IPS-15b (cell line): ENCODE results near the gene DIPK1B.
"Not testable (repeated sequence)": the region's sequence is repeated elsewhere in the genome, so short reads cannot be mapped to it uniquely, and the experiment has no call there.

ENCODE experiments used
- H3K27me3 ChIP-seq: one replicate; pipeline ENCODE4 v1.6.1; 2013; ENCODE audit warnings: low read length; ENCODE audit not compliant: control insufficient read depth, insufficient read depth
- H3K36me3 ChIP-seq: one replicate; pipeline ENCODE4 v1.6.1; 2013; ENCODE audit warnings: low read length; ENCODE audit not compliant: control insufficient read depth, insufficient read depth
- H3K4me1 ChIP-seq: one replicate; pipeline ENCODE4 v1.6.1; 2013; ENCODE audit warnings: mild to moderate bottlenecking, low read length; ENCODE audit not compliant: control insufficient read depth, insufficient read depth
- H3K4me3 ChIP-seq: one replicate; pipeline ENCODE4 v1.5.1; 2013; ENCODE audit warnings: low read depth, low read length
- H3K9ac ChIP-seq: one replicate; pipeline ENCODE4 v1.6.1; 2013; ENCODE audit warnings: low read depth, mild to moderate bottlenecking, low read length
- H3K9me3 ChIP-seq: one replicate; pipeline ENCODE4 v1.6.1; 2013; ENCODE audit warnings: mild to moderate bottlenecking, low read length; ENCODE audit not compliant: control insufficient read depth, insufficient read depth

DIPK1B gene

DNA sequence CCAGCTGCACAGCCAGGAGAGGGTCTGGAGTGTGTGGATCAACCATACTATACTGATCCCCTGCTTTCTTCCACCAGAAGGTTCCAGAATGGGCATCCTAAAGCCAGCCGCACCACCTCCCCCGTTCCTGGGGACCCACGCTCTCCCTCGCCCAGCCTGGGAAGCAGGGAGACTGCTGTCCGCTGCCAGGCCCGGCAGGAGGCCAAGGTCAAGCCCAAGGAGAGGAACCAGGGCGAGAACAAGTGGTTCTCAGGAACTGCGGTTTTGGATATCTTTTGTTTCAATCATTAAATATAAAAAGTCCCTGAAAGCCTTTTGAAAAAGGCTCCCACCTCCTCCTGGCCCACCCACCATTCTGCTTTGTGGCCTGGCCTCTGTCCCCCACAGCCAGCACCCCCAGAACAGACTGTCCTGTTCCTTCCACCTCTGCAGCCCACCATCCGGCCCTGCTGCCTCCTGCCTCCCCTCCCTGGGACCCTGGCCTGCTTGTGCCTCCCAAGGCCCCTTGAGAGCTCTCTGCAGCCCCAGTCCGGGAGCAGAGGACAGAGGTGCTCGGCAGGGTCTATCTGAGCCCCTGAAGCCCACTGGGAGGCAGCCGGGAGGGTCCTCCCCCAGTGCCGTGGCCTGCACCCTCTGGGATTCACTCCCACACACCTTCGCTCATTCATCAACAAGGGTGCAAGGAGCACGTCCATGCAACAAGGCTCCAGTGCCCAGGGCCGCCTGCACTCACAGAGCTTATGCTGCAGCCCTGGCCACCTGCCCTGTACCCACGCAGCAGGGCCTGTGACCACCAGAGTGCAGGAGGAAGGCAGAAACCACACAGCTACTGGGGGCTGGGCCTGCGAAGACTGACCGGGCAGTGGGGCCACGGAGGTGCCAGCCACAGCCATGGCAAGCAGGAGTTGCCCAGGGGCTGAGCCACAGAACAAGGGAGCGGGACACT lies 36.6 kb downstream of the DIPK1B start:
- H3K9ac ChIP-seq = no peak overlapping the region
- H3K36me3 ChIP-seq = no peaks in the 10 kb centered on the region
- no peaks in the 10 kb centered on the region for H3K9me3 ChIP-seq
- H3K4me3 ChIP-seq = no peak overlapping the region
- no peaks in the 10 kb centered on the region for H3K4me1 ChIP-seq
- H3K27me3 ChIP-seq = no peaks in the 10 kb centered on the region

DNA sequence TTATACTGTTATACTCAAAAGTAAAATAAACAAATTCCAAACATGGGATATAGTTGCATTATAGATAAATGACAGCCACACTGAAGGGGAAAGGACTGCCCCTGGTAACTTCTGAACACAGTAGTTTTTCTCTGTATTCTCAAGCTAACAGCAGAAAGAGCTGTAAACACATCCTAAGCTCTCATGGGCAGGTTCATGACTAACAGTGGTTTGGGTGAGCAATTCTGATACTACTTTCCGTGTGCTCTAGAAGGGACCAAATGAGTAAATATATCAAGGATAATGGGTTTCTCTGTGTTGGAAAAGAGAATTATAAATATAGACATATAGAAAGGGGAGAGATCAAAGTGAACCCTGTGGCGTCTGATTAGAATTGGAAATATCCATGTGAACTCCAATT lies 38.2 kb downstream of the DIPK1B start:
- H3K4me3 ChIP-seq = no peak overlapping the region
- no peaks in the 10 kb centered on the region for H3K36me3 ChIP-seq
- no peaks in the 10 kb centered on the region for H3K27me3 ChIP-seq
- H3K9ac ChIP-seq = no peak overlapping the region
- H3K9me3 ChIP-seq = no peaks in the 10 kb centered on the region
- H3K4me1 ChIP-seq = no peaks in the 10 kb centered on the region

DNA sequence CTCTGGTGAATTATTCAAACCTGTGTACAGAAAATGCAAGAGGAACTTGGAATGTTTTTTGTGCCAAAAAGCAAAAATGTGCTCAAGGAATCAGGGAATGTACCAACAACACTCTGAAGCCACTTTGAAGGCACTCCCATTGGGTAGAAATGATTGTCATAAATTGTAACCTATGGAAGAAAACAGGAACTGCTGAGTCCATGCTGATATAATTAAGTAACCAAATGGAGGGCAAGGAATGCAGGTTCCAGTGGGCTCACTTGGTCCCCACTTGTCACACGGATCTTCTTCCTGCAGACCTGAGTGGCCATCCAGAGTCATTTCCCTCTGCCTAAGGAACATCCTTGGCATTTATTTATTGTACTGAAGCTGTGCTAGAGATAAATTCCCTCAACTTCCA lies 38.9 kb downstream of the DIPK1B start:
- no peak overlapping the region for H3K9ac ChIP-seq
- H3K4me1 ChIP-seq = no peaks in the 10 kb centered on the region
- H3K36me3 ChIP-seq = no peaks in the 10 kb centered on the region
- H3K9me3 ChIP-seq = no peaks in the 10 kb centered on the region
- no peak overlapping the region for H3K4me3 ChIP-seq
- no peaks in the 10 kb centered on the region for H3K27me3 ChIP-seq

DNA sequence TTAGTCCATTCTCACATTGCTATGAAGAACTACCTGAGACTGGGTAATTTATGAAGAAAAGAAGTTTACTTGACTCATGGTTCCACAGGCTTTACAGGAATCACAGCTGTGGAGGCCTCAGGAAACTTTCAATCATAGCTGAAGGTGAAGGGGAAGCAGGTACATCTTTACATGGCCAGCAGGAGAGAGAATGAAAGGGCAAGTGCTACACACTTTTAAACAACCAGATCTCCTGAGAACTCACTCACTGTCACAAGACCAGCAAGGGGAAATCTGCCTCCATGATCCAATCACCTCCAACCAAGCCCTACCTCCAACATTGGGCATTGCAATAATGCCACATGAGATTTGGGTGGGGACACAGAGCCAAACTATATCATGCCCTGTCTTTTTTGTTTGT lies 39.4 kb downstream of the DIPK1B start:
- no peaks in the 10 kb centered on the region for H3K27me3 ChIP-seq
- H3K9me3 ChIP-seq = no peaks in the 10 kb centered on the region
- H3K4me3 ChIP-seq = no peak overlapping the region

DNA sequence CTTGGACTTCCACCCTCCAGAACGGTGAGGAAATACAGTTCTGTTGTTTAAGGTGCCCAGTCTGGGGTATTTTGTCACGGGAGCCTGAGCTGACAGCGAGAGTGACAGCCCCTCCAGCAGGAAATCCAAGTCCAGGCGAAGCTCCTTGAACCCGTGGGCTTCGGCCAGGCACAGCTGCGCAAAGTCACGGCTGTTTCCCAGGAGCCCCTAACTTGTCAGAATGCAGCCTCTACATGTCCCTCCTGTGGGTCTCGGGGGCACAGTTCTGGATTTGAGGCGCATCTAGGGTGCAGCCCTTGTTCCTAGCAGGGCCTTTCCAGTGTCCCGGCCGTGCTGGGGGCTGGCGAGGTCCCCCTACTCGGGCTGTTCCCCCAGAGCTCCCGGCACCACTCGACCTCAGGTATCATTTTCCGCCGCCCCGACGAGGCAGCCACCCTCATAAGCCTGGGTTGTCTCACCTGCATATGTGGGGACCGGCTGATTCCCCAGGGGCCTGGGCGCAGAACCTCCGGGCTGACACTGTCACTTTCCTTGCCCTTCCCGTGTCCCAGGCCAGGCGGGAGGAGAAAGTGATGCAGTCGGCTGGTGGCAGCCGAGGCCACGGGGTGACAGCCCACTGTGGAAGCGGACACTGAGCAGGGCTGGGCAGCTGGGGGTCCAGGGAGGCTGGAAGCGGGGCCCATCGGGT lies 41.1 kb downstream of the DIPK1B start:
- Histone ChIP-seq H3K4me3 (no peak overlapping the region), H3K9me3 (no peaks in the 10 kb centered on the region), H3K27me3 (no peaks in the 10 kb centered on the region), H3K36me3 (no peaks in the 10 kb centered on the region), H3K9ac (no peak overlapping the region), H3K4me1 (no peaks in the 10 kb centered on the region)

More for the DNA sequence above, 39.4 kb downstream of the DIPK1B start:
- Histone ChIP-seq H3K4me1 (no peaks in the 10 kb centered on the region), H3K36me3 (no peaks in the 10 kb centered on the region), H3K9ac (no peak overlapping the region)

DNA sequence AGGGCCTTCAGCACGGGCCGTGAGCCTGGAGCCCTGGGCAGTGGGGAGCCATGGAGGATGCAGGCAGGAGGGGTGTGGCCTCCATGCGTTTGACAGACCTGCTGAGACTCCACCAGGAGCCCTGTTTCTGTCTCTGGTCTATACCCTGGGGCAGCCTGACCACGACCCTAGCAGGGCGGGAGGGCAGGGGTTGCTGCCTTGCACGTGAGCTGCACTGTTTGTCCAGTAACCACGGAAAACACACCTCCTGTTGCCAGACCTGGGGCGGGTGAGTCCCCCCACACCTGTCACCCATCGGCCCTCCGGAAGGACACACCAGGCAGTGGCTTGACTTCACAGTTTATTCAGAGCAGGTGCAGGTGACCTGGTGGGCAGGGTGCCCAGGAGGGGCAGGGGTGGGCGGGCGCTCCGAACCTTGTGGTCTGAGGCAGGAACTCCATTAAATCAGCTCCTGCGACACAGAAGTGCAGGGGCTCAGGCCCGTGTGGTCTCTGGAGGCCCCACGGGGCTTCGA lies 41.7 kb downstream of the DIPK1B start:
- H3K4me3 ChIP-seq = no peak overlapping the region
- H3K27me3 ChIP-seq = no peaks in the 10 kb centered on the region
- H3K36me3 ChIP-seq = no peaks in the 10 kb centered on the region
- no peaks in the 10 kb centered on the region for H3K9me3 ChIP-seq
- no peak overlapping the region for H3K9ac ChIP-seq
- no peaks in the 10 kb centered on the region for H3K4me1 ChIP-seq

DNA sequence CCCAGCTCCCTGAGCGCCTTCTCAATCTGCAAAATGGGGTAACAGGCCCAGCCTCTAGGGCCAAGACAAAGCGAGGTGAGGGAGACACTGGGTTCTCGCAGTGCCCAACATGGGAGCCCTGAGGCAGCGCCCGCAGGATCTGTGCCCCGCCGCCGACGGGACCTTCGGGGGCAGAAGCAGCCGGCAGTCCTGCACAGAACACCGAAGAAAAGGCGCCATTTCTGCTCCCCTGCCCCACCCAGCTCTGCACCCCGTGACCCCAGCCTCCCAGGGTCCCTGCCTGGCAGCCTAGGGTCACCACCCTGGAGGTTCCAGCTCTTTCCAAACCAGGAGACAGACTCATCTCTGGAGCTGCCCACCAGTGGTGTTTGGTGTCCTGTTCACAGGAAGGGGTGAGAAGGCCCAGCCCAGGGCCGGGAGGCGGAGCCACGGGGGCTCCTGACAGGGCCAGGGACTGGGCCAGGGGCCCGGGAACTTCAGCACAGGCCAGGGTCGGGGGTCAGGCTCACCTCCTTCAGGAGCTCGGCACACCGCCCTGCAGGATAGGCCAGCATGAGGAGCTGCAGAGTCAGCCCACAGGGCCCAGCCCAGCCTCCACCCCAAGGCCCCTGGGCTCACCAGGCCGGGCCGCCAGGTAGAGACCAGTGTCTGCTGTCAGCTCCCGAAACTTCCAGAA lies 42.4 kb downstream of the DIPK1B start:
- Histone ChIP-seq H3K36me3 (no peaks in the 10 kb centered on the region), H3K4me1 (no peaks in the 10 kb centered on the region), H3K4me3 (no peak overlapping the region), H3K27me3 (no peaks in the 10 kb centered on the region), H3K9ac (no peak overlapping the region), H3K9me3 (no peaks in the 10 kb centered on the region)

DNA sequence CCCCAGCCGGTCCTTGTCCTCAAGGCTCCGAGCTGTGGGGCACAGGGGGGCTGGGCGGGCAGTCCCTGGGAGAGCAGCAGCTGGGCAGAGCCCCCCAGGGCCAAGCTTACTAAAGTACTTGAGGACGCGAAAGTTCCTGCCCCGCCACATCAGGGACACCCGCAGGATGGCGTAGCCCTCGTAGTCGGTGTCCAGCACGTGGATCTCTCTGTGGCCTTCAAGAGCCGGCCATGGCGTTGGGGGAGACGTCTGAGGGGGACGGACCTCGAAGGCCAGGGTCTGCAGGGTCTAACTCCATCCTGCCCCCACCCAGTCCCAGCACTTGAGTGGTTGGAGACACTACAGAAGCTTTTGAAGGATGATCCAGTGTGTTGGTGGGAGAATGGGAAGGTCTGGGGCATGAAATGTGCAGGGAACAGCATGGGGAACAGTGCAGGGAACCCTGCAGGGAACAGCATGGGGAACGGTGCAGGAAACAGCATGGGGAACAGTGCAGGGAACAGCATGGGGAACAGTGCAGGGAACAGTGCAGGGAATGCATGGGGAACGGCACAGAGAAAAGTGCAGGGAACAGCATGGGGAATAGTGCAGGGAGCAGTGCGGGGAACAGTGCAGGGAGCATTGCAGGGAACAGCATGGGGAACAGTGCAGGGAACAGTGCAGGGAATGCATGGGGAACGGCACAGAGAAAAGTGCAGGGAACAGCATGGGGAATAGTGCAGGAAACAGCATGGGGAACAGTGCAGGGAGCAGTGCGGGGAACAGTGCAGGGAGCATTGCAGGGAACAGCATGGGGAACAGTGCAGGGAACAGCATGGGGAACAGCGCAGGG lies 43.1 kb downstream of the DIPK1B start:
- not testable (repeated sequence) for H3K4me3 ChIP-seq, H3K36me3 ChIP-seq, H3K27me3 ChIP-seq, H3K9me3 ChIP-seq, H3K4me1 ChIP-seq, H3K9ac ChIP-seq

DNA sequence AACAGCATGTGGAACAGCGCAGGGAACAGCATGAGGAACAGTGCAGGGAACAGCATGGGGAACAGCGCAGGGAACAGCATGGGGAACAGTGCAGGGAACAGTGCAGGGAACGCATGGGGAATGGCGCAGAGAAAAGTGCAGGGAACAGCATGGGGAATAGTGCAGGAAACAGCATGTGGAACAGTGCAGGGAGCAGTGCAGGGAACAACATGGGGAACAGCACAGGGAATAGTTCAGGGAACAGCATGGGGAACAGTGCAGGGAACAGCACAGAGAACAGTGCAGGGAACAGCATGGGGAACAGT lies 43.7 kb downstream of the DIPK1B start:
- H3K27me3 ChIP-seq = no peaks in the 10 kb centered on the region
- no peak overlapping the region for H3K4me3 ChIP-seq
- no peaks in the 10 kb centered on the region for H3K36me3 ChIP-seq
- no peak overlapping the region for H3K9ac ChIP-seq
- no peaks in the 10 kb centered on the region for H3K4me1 ChIP-seq
- H3K9me3 ChIP-seq = no peaks in the 10 kb centered on the region

DNA sequence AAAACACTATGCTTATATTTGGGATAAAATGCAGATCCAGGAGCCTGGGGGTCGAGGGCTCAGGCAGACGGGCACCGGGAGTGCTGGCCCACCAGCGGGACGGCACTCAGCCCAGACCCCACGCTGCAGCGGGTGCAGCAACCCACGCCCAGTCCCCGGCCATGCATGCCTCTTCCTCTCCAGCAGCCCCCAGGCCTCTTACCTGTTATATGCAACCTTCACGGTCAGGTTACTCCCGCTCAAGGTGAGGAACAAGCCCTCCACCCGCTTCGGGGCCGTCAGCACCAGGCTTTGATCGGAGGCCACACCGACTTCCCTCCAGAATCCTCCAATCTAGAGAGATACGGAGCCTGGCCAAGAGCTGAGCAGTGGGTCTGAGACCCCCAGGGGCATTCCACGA lies 44.5 kb downstream of the DIPK1B start:
- Histone ChIP-seq H3K4me3 (no peak overlapping the region), H3K4me1 (no peaks in the 10 kb centered on the region), H3K9me3 (no peaks in the 10 kb centered on the region), H3K9ac (no peak overlapping the region), H3K27me3 (no peaks in the 10 kb centered on the region), H3K36me3 (no peaks in the 10 kb centered on the region)

DNA sequence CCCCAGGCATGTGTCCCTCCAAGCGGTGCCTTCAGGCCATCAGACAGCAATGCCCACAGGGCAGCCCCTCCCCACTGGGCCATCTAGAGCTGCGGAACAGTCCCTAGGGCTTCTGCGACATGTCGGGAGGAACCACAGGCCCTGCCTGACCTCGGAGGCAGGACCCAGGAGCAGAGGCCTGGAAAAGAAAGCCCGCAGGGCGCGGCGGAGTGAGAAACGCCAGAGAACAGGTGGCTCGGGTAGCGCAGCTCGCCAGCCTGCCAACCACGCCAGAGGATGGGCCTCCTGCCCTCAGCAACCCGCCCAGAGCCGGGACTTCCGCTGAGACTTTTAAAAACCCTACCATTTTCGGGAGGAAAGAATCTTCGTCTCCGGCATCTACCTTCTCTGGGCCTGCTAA lies 45.0 kb downstream of the DIPK1B start:
- Histone ChIP-seq H3K36me3 (no peaks in the 10 kb centered on the region), H3K9ac (no peak overlapping the region), H3K4me3 (no peak overlapping the region), H3K9me3 (no peaks in the 10 kb centered on the region), H3K4me1 (peaks cover 2% of the 10 kb centered on the region), H3K27me3 (no peaks in the 10 kb centered on the region)
